Spinal cord (tissue), 10 donors: ENCODE measurements around the gene SORBS1. TPM values are rescaled to one million over a fixed set of nuclear protein-coding genes. Genes with fewer than 3 reads are reported as not detected.

Source experiments
- DNase-seq, 6 donors: peaks; one replicate each; pipeline versions ENCODE4 v3.0.0 to v3.0.0-alpha.2; 2013 to 2015; ENCODE audit warnings: low spot score in 6 of 6, low read depth in 4 of 6
- H3K27ac ChIP-seq: one replicate; pipeline ENCODE4 v1.5.1; 2013; ENCODE audit warnings: low read depth, low read length, control low read depth
- H3K27me3 ChIP-seq: one replicate; pipeline ENCODE4 v1.6.1; 2013; ENCODE audit warnings: low read length; ENCODE audit not compliant: control insufficient read depth, insufficient read depth
- H3K36me3 ChIP-seq: one replicate; pipeline ENCODE4 v1.6.1; 2013; ENCODE audit warnings: low read length; ENCODE audit not compliant: control insufficient read depth, insufficient read depth
- H3K4me1 ChIP-seq: one replicate; pipeline ENCODE4 v1.6.1; 2013; ENCODE audit warnings: low read length; ENCODE audit not compliant: control insufficient read depth, insufficient read depth
- H3K4me3 ChIP-seq: one replicate; pipeline ENCODE4 v1.5.1; 2013; ENCODE audit warnings: low read depth, low read length, control low read depth
- H3K9me3 ChIP-seq: one replicate; pipeline ENCODE4 v1.6.1; 2013; ENCODE audit warnings: low read length; ENCODE audit not compliant: control insufficient read depth, insufficient read depth
- WGBS: methylation state at CpG from one replicate; pipeline ENCODE4 v1.1.5; 2013; ENCODE audit warnings: missing lambda C conversion rate; ENCODE audit not compliant: insufficient coverage; 5-methylcytosine and 5-hydroxymethylcytosine counted together
- polyA plus RNA-seq, 2 donors: library from polyadenylated mRNA; unstranded; fragments of 120-200 nt; gene quantifications; one replicate each; pipeline ENCODE4 v1.2.1, GENCODE V29; 2013; ENCODE audit not compliant: insufficient read length in 2 of 2
- total RNA-seq, 2 donors: library from RNA; depleted of rRNA in 1 of 2; stranded (reverse); fragments of 120-200 nt in 1 of 2; fragments of >200 nt in 1 of 2; gene quantifications; one replicate each; pipeline versions ENCODE4 v1.2.3 to v1.2.4, GENCODE V29; 2013 to 2014
- donor health status: healthy.

Gene SORBS1
- total and polyA plus RNA-seq, 4 donors: 95.1 to 129 (median 100.0) TPM

DNA sequence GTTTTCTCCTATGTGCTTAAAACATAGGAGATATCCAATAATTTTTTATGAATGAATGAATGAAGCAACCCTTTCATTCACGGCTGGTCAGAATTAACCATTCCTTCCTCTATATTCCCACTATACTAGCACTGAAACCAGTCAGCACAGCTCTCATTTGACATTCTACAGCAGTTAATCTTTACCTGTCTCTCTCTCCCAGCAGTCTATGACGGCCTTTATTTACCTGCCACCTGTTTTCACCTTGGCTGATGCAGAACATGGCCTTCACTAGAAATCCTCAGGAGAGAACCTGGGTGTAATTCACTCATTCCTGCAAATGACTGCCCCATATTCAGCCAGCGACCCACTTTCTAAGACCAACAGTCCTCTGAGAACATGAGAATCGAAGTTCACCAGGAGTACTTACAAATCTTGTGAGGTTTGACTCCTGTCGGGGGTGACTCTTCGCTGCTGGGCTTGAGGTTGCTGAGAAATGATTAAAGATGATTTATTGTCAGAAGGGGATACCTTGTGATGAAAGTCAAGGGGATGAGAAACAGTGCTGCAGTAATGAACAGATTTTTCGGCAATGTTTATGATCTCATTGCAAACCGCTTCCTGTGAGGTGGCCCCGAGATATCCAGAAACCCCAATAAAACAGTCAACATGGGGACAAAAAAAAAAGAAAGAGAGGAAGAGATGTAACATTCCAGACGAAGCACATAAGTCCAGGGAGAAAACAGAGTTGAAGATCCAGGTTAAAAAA lies 239.4 kb downstream of the SORBS1 start:
- 89% methylated on average over 4 of the region's 10 CpGs for WGBS
- Histone ChIP-seq H3K9me3 (no peaks in the 10 kb centered on the region), H3K4me1 (no peaks in the 10 kb centered on the region), H3K4me3 (no peak overlapping the region), H3K36me3 (peaks cover 19% of the 10 kb centered on the region), H3K27ac (no peak overlapping the region), H3K27me3 (no peaks in the 10 kb centered on the region)
- no peak for DNase-seq

DNA sequence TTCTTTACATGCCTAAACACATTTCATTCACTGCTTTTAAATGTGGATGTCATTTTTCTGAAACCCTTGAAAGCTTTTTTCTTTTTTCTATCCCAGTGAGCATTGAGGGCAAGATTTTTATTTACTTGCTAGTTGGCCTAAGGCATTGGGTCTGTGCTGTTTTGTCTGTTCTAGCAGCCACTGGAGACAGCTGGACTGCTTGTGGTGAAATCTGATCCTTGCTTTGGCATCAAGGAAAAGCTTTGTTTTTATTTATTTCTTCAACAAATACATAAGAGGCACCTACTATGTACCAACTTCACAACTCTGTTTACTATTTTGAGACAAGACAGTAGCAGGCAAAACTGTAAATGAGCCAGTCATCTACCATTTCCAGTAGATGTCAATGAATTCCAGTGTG lies 241.9 kb downstream of the SORBS1 start:
- no peaks in the 10 kb centered on the region for H3K9me3 ChIP-seq
- peaks cover 26% of the 10 kb centered on the region for H3K36me3 ChIP-seq
- H3K27me3 ChIP-seq: no peaks in the 10 kb centered on the region
- DNase-seq: peak in 1 of 6 donors; percentile 17
- no peak overlapping the region for H3K4me3 ChIP-seq
- H3K27ac ChIP-seq: no peak overlapping the region
- no peaks in the 10 kb centered on the region for H3K4me1 ChIP-seq

DNA sequence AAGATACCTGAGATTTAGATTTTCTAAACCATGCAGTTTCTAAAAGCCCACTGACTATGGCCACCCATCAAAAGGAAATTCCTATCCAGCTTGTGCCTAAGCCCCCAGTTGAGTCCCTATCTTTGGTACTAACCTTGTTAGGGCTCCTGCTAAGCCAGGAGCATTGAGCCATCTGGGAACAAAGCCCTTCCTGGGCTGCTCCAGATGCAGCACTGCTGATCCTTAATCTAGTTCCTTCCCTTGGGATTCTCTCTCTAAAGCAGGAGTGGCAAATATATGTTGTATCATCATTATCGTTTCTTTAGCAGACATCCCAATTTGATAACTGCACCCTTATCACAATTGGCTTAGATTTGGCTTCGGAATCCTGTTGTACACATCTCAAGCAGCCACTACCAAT lies 245.7 kb downstream of the SORBS1 start:
- H3K4me1 ChIP-seq: no peaks in the 10 kb centered on the region
- H3K4me3 ChIP-seq: no peak overlapping the region
- H3K36me3 ChIP-seq: peaks cover 14% of the 10 kb centered on the region
- no peak overlapping the region for H3K27ac ChIP-seq
- WGBS: no CpG with 5 or more reads among the region's 2 CpGs
- H3K27me3 ChIP-seq: no peaks in the 10 kb centered on the region
- no peaks in the 10 kb centered on the region for H3K9me3 ChIP-seq
- DNase-seq: no peak

DNA sequence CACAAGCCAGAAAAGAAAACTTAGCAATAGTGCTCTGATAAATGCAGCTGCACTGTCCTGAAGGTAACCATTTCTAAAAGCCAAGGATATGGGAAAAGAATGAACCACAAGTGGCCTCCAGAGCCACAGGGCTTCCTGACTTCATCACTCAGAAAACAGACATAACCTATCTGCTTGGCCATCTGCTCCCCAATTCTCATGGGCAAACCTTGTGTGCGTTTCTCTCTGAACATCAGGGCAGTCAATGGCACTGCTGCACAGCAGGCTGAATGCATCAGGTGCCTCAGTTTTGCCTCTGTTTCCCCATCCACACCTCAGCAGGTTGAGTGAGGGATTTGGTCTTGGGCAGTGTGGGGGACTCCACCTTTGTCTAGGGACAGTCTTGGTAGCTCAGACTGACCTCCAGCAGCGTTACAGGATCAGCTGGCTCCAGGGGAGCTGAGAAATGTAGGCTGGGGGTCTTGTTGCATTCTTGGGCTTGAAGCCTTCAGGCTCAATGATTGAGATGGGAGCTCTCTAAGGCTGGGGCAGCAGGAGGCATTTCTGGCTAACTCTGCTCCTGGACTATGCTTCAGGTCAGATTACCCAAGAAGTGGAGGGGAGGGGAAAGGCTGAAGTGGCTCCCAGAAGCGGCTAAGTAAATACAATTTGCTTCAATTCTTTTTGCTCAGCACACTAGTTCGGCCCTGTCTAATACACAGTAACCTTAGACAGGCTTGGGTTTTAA lies 246.8 kb downstream of the SORBS1 start:
- no peaks in the 10 kb centered on the region for H3K9me3 ChIP-seq
- peaks cover 12% of the 10 kb centered on the region for H3K36me3 ChIP-seq
- WGBS: 85% methylated on average over 3 of the region's 4 CpGs
- H3K4me1 ChIP-seq: no peaks in the 10 kb centered on the region
- DNase-seq: no peak
- no peak overlapping the region for H3K27ac ChIP-seq
- H3K4me3 ChIP-seq: no peak overlapping the region
- H3K27me3 ChIP-seq: no peaks in the 10 kb centered on the region

DNA sequence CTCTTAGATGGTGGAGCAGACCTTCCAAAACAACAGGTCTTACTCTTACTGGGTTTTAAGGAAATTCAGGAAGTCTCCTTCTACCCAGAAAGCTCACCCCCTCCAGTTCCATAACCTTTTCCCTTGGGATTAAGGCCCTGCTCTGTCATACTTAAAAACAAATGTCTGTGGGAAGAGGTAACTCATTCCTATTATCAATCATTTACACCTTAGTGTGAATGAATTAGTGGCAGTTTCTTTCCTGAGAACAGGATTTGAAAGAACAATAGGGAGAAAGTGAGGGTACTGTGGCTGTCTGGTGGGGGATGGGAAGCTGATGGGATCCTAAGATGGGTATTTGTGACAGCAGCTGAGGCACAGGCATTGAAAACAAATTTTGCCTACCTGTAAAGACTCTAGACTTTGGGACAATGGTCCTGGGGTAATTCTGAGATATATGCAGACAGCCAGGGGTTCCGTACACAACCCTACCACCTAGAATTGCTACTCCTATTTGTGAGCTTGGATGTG lies 248.1 kb downstream of the SORBS1 start:
- DNase-seq: no peak
- WGBS: no CpG with 5 or more reads among the region's 1 CpG
- no peak overlapping the region for H3K27ac ChIP-seq
- no peaks in the 10 kb centered on the region for H3K4me1 ChIP-seq
- peaks cover 12% of the 10 kb centered on the region for H3K36me3 ChIP-seq
- H3K27me3 ChIP-seq: no peaks in the 10 kb centered on the region
- H3K4me3 ChIP-seq: no peak overlapping the region
- no peaks in the 10 kb centered on the region for H3K9me3 ChIP-seq

DNA sequence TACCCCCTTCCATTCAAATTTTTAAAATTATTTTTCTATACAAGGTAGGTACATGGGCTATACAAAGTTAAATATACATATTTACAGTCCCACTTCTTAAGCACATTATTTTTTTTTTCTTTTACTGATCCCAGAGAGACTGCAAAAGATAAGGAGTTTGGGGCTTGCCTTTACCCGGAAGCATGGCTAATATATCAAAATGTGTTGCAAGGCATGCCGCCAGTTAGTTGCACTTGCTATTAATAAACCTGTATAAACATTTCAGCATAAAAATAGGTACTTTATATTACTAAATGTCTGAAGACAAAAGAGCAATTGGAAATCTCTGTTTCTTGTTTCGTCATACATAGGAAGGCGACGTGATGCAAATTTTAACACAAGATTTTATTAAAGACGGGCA lies 248.9 kb downstream of the SORBS1 start:
- 100% methylated on average over 3 of the region's 6 CpGs for WGBS
- Histone ChIP-seq H3K9me3 (no peaks in the 10 kb centered on the region), H3K36me3 (peaks cover 12% of the 10 kb centered on the region), H3K27ac (no peak overlapping the region), H3K27me3 (no peaks in the 10 kb centered on the region), H3K4me1 (no peaks in the 10 kb centered on the region), H3K4me3 (no peak overlapping the region)
- no peak for DNase-seq

DNA sequence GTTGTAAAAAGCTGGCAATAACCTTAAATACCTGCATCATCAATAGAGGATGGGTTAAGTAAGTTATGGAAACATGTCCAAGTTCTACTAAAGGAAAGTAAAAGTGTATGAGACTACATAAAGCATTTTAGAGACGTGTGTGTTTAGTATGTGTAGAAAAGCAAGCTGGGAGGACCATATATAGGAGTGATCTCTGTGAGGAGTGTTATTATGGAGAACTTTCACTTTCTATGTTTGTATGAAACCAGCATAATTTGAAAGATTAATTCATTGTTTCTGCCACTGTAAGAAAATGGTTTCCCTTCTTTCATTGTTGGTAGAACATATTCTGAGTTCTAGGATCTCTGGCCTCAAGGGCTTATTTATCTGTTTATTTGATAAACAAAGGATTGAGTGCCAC lies 251.2 kb downstream of the SORBS1 start:
- DNase-seq: no peak
- H3K4me1 ChIP-seq: no peaks in the 10 kb centered on the region
- no peaks in the 10 kb centered on the region for H3K27me3 ChIP-seq
- no peak overlapping the region for H3K27ac ChIP-seq
- WGBS: 100% methylated on average over 1 of the region's 1 CpG
- no peaks in the 10 kb centered on the region for H3K9me3 ChIP-seq
- peaks cover 4% of the 10 kb centered on the region for H3K36me3 ChIP-seq
- H3K4me3 ChIP-seq: no peak overlapping the region

DNA sequence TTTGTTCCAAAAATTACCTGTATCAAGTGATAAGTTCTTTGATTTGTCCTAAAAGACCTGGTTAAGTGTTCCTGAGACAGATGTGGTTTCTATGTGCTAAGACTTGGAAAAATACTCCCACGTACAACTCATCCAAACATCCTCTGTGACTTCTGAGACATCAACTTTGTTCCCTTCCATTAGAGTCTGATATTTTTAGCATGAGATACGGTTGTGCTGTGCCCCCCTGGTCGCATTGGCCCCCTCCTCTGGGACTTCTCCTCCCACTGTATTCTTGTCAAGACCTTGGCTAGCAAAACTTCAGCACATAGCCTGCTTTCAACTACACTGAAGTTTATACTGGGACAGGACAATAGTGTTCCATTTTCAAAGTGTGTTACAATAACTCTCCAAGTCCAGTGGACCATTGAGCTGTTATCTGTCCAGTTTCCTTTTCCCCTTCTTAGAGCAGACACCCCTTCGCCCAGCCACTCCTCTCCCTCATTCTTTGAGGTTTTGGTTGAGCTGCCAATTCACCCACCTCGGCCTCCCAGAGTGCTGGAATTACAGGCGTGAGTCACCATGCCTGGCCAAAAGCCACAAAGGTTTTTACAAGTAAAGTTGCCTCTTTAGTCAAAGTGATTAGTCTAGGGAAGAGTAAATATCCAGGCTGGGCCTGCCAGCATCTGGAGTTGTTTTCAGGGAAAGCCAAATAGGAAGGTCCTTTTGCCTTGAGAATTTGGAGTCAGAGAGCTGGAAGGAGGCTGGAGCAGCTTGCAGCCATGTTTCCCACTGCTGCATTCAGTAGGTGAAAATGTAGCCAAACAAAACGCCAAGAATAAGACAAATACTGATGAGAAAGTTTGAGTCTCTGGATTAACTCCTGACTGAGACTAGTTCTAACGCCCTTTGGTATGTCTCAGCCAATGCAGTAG lies 252.5 kb downstream of the SORBS1 start:
- DNase-seq: peak in 1 of 6 donors; percentile 28
- 81% methylated on average over 3 of the region's 8 CpGs for WGBS
- Histone ChIP-seq H3K4me3 (no peak overlapping the region), H3K36me3 (no peaks in the 10 kb centered on the region), H3K27ac (no peak overlapping the region), H3K4me1 (peaks cover under 1% of the 10 kb centered on the region), H3K9me3 (no peaks in the 10 kb centered on the region), H3K27me3 (no peaks in the 10 kb centered on the region)

DNA sequence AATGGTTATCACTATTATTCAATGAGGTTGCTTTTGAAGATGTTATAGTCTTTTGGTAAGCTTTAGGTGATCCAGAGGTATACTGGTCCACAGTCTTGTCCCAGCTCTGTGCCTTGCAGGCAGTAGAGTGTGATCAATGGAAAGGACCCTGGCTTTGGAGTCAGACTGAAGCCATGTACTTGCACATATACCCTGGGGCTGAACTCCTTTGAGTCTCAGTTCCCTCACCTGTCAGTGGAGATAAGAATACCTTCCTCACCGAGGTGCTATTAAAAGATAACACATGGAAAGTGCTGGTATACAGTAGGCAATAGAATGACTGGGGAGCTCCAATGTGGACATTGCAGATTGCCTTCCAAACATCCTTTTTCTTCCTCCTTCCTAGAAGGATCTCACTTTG lies 254.3 kb downstream of the SORBS1 start:
- H3K27ac ChIP-seq: no peak overlapping the region
- H3K9me3 ChIP-seq: no peaks in the 10 kb centered on the region
- no CpG with 5 or more reads among the region's 1 CpG for WGBS
- no peaks in the 10 kb centered on the region for H3K36me3 ChIP-seq
- DNase-seq: no peak
- no peaks in the 10 kb centered on the region for H3K27me3 ChIP-seq
- H3K4me1 ChIP-seq: peaks cover 4% of the 10 kb centered on the region
- no peak overlapping the region for H3K4me3 ChIP-seq
